Osteocyte (in vitro differentiated cells): Measurements from ENCODE around the gene MDP1. TPM values are rescaled to one million over a fixed set of nuclear protein-coding genes. Genes with fewer than 3 reads are reported as not detected.

ENCODE experiments used
- DNase-seq: peaks from one replicate; pipeline ENCODE4 v3.0.0; 2021; ENCODE audit warnings: mixed read lengths; ENCODE audit not compliant: unreplicated experiment; ENCODE audit errors: extremely low spot score
- H3K27ac Mint-ChIP-seq: one replicate; pipeline ENCODE4 v1.8.0; 2021; ENCODE audit warnings: mild to moderate bottlenecking, mixed read lengths; ENCODE audit not compliant: unreplicated experiment
- H3K27me3 Mint-ChIP-seq: one replicate; pipeline ENCODE4 v1.8.0; 2021; ENCODE audit warnings: mixed read lengths; ENCODE audit not compliant: unreplicated experiment
- H3K36me3 Mint-ChIP-seq: one replicate; pipeline ENCODE4 v1.8.0; 2021; ENCODE audit warnings: mixed read lengths; ENCODE audit not compliant: unreplicated experiment
- H3K4me1 Mint-ChIP-seq: one replicate; pipeline ENCODE4 v1.8.0; 2021; ENCODE audit warnings: mixed read lengths; ENCODE audit not compliant: unreplicated experiment
- H3K4me3 Mint-ChIP-seq: one replicate; pipeline ENCODE4 v1.8.0; 2021; ENCODE audit warnings: mild to moderate bottlenecking, moderate library complexity, mixed read lengths; ENCODE audit not compliant: unreplicated experiment
- H3K9me3 Mint-ChIP-seq: one replicate; pipeline ENCODE4 v1.8.0; 2021; ENCODE audit warnings: mixed read lengths; ENCODE audit not compliant: unreplicated experiment
- CTCF ChIP-seq: fragments of 200-600 bp; sonication (generic); IDR thresholded peaks from 2 replicates; pipeline ENCODE4 v1.5.0; 2021; ENCODE audit warnings: antibody characterized with exemption, mild to moderate bottlenecking, moderate library complexity
- total RNA-seq: library from RNA; stranded (reverse); gene quantifications from 2 replicates; pipeline ENCODE4 v1.2.1, GENCODE V29; 2021

The MDP1 gene
- total RNA-seq, 1 donor from 2014 or later, result 25.4 TPM

- Mint-ChIP-seq H3K27me3 (no peaks in the 10 kb centered on the region), H3K4me3 (peak overlapping the region; percentile 15), H3K9me3 (peaks cover 5% of the 10 kb centered on the region), H3K36me3 (peaks cover 24% of the 10 kb centered on the region), H3K4me1 (peaks cover 33% of the 10 kb centered on the region), H3K27ac (no peak overlapping the region)
- no peak for DNase-seq
- no peak for TF ChIP-seq CTCF
Observed at GRCh38 chr14:24198814-24199524, 16.9 kb downstream of the MDP1 start.

GRCh38 chr14:24197056-24197450 is 18.8 kb downstream of the MDP1 start:
- no peak for TF ChIP-seq CTCF
- Mint-ChIP-seq H3K27me3 (no peaks in the 10 kb centered on the region), H3K36me3 (peaks cover 22% of the 10 kb centered on the region), H3K4me1 (peaks cover 37% of the 10 kb centered on the region), H3K9me3 (no peaks in the 10 kb centered on the region), H3K27ac (peak overlapping the region; percentile 95), H3K4me3 (peak overlapping the region; percentile 88)
- no peak for DNase-seq

- Mint-ChIP-seq H3K27me3 (no peaks in the 10 kb centered on the region), H3K9me3 (no peaks in the 10 kb centered on the region), H3K27ac (peak overlapping the region; percentile 95), H3K4me3 (peak overlapping the region; percentile 88), H3K36me3 (peaks cover 18% of the 10 kb centered on the region), H3K4me1 (peaks cover 37% of the 10 kb centered on the region)
- no peak for DNase-seq
- TF ChIP-seq CTCF, result no peak
Observed at GRCh38 chr14:24196071-24197055, 19.5 kb downstream of the MDP1 start.

- TF ChIP-seq CTCF, result no peak
- Mint-ChIP-seq H3K36me3 (peaks cover 20% of the 10 kb centered on the region), H3K4me3 (peak within 1 kb of the TSS; percentile 88), H3K27me3 (no peaks in the 10 kb centered on the region), H3K4me1 (peaks cover 37% of the 10 kb centered on the region), H3K27ac (peak within 1 kb of the TSS; percentile 95), H3K9me3 (no peaks in the 10 kb centered on the region)
- DNase-seq, result peak; percentile 94
Observed at GRCh38 chr14:24195186-24196070, 20.4 kb downstream of the MDP1 start, which contains the start of gene TM9SF1. Gene TM9SF1, minus strand, starts transcription at chr14:24195441. Its CDS starts 422 bp downstream, at chr14:24195019.
